Measurements from ENCODE around the gene METTL16. TPM values are rescaled to one million over a fixed set of nuclear protein-coding genes. Genes with fewer than 3 reads are reported as not detected.
"Not testable (repeated sequence)": the region's sequence is repeated elsewhere in the genome, so short reads cannot be mapped to it uniquely, and the experiment has no call there.

The METTL16 gene
- total RNA-seq, 1 donor from 2014 or later: 13.6 TPM

DNA sequence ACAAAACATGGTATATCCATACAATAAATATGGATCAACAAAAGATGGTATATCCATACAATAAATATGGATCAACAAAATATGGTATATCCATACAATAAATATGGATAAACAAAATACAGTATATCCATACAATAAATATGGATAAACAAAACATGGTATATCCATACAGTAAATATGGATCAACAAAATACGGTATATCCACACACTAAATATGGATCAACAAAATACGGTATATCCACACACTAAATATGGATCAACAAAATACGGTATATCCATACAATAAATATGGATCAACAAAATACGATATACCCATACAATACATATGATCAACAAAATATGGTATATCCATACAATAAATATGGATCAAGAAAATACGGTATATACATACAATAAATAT is 8.1 kb downstream of the METTL16 start:
- peaks cover 0 to 8% (median 2%) of the 10 kb centered on the region in 3 donors for H3K36me3 ChIP-seq (ENCODE audit: control insufficient read depth in 3 of 3, insufficient read depth in 3 of 3, low read length in 3 of 3)
- H3K9ac ChIP-seq (ENCODE audit: low read depth in 1 of 3, low read length in 3 of 3): no peak overlapping the region
- peaks cover 0 to 4% (median 0%) of the 10 kb centered on the region in 3 donors for H3K4me1 ChIP-seq (ENCODE audit: control insufficient read depth in 3 of 3, insufficient read depth in 3 of 3, low read length in 3 of 3)
- no peak overlapping the region for H3K27ac ChIP-seq (ENCODE audit: low read depth, low read length)
- no peaks in the 10 kb centered on the region for H3K9me3 ChIP-seq (ENCODE audit: control insufficient read depth in 3 of 3, low read length in 3 of 3)
- no peaks in the 10 kb centered on the region for H3K27me3 ChIP-seq (ENCODE audit: control insufficient read depth in 3 of 3, insufficient read depth in 3 of 3, low read length in 3 of 3)
- no peak overlapping the region for H3K4me3 ChIP-seq (ENCODE audit: low read length in 3 of 3)

- Histone ChIP-seq H3K4me1 (ENCODE audit: control insufficient read depth in 3 of 3, insufficient read depth in 3 of 3, low read length in 3 of 3) (no peaks in the 10 kb centered on the region), H3K9ac (ENCODE audit: low read depth in 1 of 3, low read length in 3 of 3) (no peak overlapping the region), H3K36me3 (ENCODE audit: control insufficient read depth in 3 of 3, insufficient read depth in 3 of 3, low read length in 3 of 3) (peaks cover 0 to 9% (median 4%) of the 10 kb centered on the region in 3 donors), H3K9me3 (ENCODE audit: control insufficient read depth in 3 of 3, low read length in 3 of 3) (no peaks in the 10 kb centered on the region), H3K4me3 (ENCODE audit: low read length in 3 of 3) (no peak overlapping the region), H3K27ac (ENCODE audit: low read depth, low read length) (no peak overlapping the region), H3K27me3 (ENCODE audit: control insufficient read depth in 3 of 3, insufficient read depth in 3 of 3, low read length in 3 of 3) (no peaks in the 10 kb centered on the region)
Observed at GRCh38 chr17:2502871-2503580, 8.7 kb downstream of the METTL16 start.

DNA sequence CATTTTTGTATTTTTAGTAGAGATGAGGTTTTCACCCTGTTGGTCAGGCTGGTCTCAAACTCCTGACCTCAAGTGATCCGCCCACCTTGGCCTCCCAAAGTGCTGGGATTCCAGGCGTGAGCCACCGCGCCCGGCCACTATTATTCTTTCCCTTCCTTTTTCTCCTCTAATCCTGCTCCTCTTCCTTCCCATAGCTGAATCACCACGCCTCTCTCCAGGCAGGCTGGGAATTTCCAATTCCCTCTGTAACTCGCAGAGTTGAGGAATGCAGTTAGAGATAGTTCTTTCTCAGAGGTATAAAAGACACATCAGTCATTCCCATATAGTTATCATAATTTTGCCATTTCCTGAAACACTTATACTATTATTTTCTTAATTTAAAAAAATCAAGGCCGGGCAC is 11.2 kb downstream of the METTL16 start:
- H3K4me1 ChIP-seq (ENCODE audit: control insufficient read depth in 3 of 3, insufficient read depth in 3 of 3, low read length in 3 of 3): no peaks in the 10 kb centered on the region
- H3K27me3 ChIP-seq (ENCODE audit: control insufficient read depth in 3 of 3, insufficient read depth in 3 of 3, low read length in 3 of 3): no peaks in the 10 kb centered on the region
- no peak overlapping the region for H3K27ac ChIP-seq (ENCODE audit: low read depth, low read length)
- H3K36me3 ChIP-seq (ENCODE audit: control insufficient read depth in 3 of 3, insufficient read depth in 3 of 3, low read length in 3 of 3): peaks cover 0 to 13% (median 6%) of the 10 kb centered on the region in 3 donors
- no peak overlapping the region for H3K9ac ChIP-seq (ENCODE audit: low read depth in 1 of 3, low read length in 3 of 3)
- no peak overlapping the region for H3K4me3 ChIP-seq (ENCODE audit: low read length in 3 of 3)
- no peaks in the 10 kb centered on the region for H3K9me3 ChIP-seq (ENCODE audit: control insufficient read depth in 3 of 3, low read length in 3 of 3)

GRCh38 chr17:2489286-2489685 is 22.4 kb downstream of the METTL16 start:
- H3K4me1 ChIP-seq (ENCODE audit: control insufficient read depth in 3 of 3, insufficient read depth in 3 of 3, low read length in 3 of 3): peaks cover 5 to 13% (median 12%) of the 10 kb centered on the region in 3 donors
- H3K27ac ChIP-seq (ENCODE audit: low read depth, low read length); H3K4me3 ChIP-seq (ENCODE audit: low read length in 3 of 3); H3K9me3 ChIP-seq (ENCODE audit: control insufficient read depth in 3 of 3, low read length in 3 of 3); H3K36me3 ChIP-seq (ENCODE audit: control insufficient read depth in 3 of 3, insufficient read depth in 3 of 3, low read length in 3 of 3); H3K9ac ChIP-seq (ENCODE audit: low read depth in 1 of 3, low read length in 3 of 3); H3K27me3 ChIP-seq (ENCODE audit: control insufficient read depth in 3 of 3, insufficient read depth in 3 of 3, low read length in 3 of 3): not testable (repeated sequence)

DNA sequence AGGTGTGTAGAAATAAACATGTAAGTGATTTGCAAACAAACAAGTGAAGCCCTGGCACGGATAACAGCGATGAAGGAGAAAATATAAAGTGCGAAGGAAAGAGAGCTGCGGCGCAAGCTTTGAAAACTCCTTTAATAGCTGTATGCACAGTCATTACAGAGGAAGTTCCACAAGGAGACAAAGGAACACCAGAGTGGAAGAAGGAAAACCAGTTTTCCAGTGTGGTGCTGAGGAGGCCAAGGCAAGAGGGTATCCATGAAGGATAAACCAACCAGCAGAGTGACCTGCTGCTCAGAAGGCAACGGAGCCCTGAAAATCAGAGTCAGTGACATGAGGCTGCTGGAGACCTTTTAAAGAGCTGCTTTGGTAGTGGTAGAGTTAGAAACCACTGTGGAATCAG is 24.4 kb downstream of the METTL16 start:
- Histone ChIP-seq H3K4me3 (ENCODE audit: low read length in 3 of 3) (no peak overlapping the region), H3K36me3 (ENCODE audit: control insufficient read depth in 3 of 3, insufficient read depth in 3 of 3, low read length in 3 of 3) (no peaks in the 10 kb centered on the region), H3K4me1 (ENCODE audit: control insufficient read depth in 3 of 3, insufficient read depth in 3 of 3, low read length in 3 of 3) (peaks cover 5 to 13% (median 12%) of the 10 kb centered on the region in 3 donors), H3K27ac (ENCODE audit: low read depth, low read length) (no peak overlapping the region), H3K27me3 (ENCODE audit: control insufficient read depth in 3 of 3, insufficient read depth in 3 of 3, low read length in 3 of 3) (no peaks in the 10 kb centered on the region), H3K9ac (ENCODE audit: low read depth in 1 of 3, low read length in 3 of 3) (no peak overlapping the region), H3K9me3 (ENCODE audit: control insufficient read depth in 3 of 3, low read length in 3 of 3) (no peaks in the 10 kb centered on the region)

GRCh38 chr17:2486709-2487108 is 25.0 kb downstream of the METTL16 start:
- H3K9me3 ChIP-seq (ENCODE audit: control insufficient read depth in 3 of 3, low read length in 3 of 3); H3K27me3 ChIP-seq (ENCODE audit: control insufficient read depth in 3 of 3, insufficient read depth in 3 of 3, low read length in 3 of 3); H3K4me3 ChIP-seq (ENCODE audit: low read length in 3 of 3); H3K36me3 ChIP-seq (ENCODE audit: control insufficient read depth in 3 of 3, insufficient read depth in 3 of 3, low read length in 3 of 3); H3K9ac ChIP-seq (ENCODE audit: low read depth in 1 of 3, low read length in 3 of 3); H3K27ac ChIP-seq (ENCODE audit: low read depth, low read length): not testable (repeated sequence)
- peaks cover 5 to 13% (median 12%) of the 10 kb centered on the region in 3 donors for H3K4me1 ChIP-seq (ENCODE audit: control insufficient read depth in 3 of 3, insufficient read depth in 3 of 3, low read length in 3 of 3)

GRCh38 chr17:2485970-2486369 is 25.7 kb downstream of the METTL16 start:
- Histone ChIP-seq H3K4me1 (ENCODE audit: control insufficient read depth in 3 of 3, insufficient read depth in 3 of 3, low read length in 3 of 3) (peaks cover 0 to 9% (median 8%) of the 10 kb centered on the region in 3 donors), H3K27me3 (ENCODE audit: control insufficient read depth in 3 of 3, insufficient read depth in 3 of 3, low read length in 3 of 3) (no peaks in the 10 kb centered on the region)

DNA sequence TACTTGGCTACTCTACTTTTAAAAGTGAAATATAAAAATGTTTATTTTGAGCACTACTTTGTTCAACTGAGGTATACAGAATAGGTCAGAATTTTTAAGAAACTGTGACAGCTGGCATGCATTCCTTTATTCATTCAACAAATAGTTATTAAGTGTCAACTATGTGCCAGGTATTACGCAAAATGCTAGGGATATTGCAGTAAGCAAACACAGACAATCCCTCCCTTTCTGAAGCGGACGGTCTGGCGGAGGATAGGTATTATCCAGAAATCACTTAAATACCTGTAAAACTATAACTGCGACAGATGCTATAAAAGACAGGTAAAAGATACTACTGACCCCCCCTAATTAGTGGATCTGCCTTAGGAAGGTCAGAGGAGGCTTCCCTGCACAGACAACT is 26.1 kb downstream of the METTL16 start:
- Histone ChIP-seq H3K9me3 (ENCODE audit: control insufficient read depth in 3 of 3, low read length in 3 of 3) (no peaks in the 10 kb centered on the region), H3K27me3 (ENCODE audit: control insufficient read depth in 3 of 3, insufficient read depth in 3 of 3, low read length in 3 of 3) (no peaks in the 10 kb centered on the region), H3K27ac (ENCODE audit: low read depth, low read length) (peak overlapping the region; percentile 17), H3K36me3 (ENCODE audit: control insufficient read depth in 3 of 3, insufficient read depth in 3 of 3, low read length in 3 of 3) (no peaks in the 10 kb centered on the region), H3K4me1 (ENCODE audit: control insufficient read depth in 3 of 3, insufficient read depth in 3 of 3, low read length in 3 of 3) (peaks cover 0 to 9% (median 5%) of the 10 kb centered on the region in 3 donors), H3K4me3 (ENCODE audit: low read length in 3 of 3) (peak overlapping the region in 2 of 3 donors; percentile 49 to 50), H3K9ac (ENCODE audit: low read depth in 1 of 3, low read length in 3 of 3) (peak overlapping the region in 2 of 3 donors; percentile 27 to 57)

More at GRCh38 chr17:2485970-2486369, 25.7 kb downstream of the METTL16 start:
- Histone ChIP-seq H3K9ac (ENCODE audit: low read depth in 1 of 3, low read length in 3 of 3) (peak overlapping the region in 2 of 3 donors; percentile 27 to 57), H3K36me3 (ENCODE audit: control insufficient read depth in 3 of 3, insufficient read depth in 3 of 3, low read length in 3 of 3) (no peaks in the 10 kb centered on the region), H3K27ac (ENCODE audit: low read depth, low read length) (peak overlapping the region; percentile 17), H3K9me3 (ENCODE audit: control insufficient read depth in 3 of 3, low read length in 3 of 3) (no peaks in the 10 kb centered on the region), H3K4me3 (ENCODE audit: low read length in 3 of 3) (peak overlapping the region in 2 of 3 donors; percentile 49 to 50)

- Histone ChIP-seq H3K9me3 (ENCODE audit: control insufficient read depth in 3 of 3, low read length in 3 of 3) (no peaks in the 10 kb centered on the region), H3K36me3 (ENCODE audit: control insufficient read depth in 3 of 3, insufficient read depth in 3 of 3, low read length in 3 of 3) (no peaks in the 10 kb centered on the region), H3K27ac (ENCODE audit: low read depth, low read length) (no peak overlapping the region)
Observed at GRCh38 chr17:2484876-2485275, 26.8 kb downstream of the METTL16 start.

GRCh38 chr17:2483084-2483483 is 28.6 kb downstream of the METTL16 start:
- Histone ChIP-seq H3K27ac (ENCODE audit: low read depth, low read length) (no peak overlapping the region), H3K27me3 (ENCODE audit: control insufficient read depth in 3 of 3, insufficient read depth in 3 of 3, low read length in 3 of 3) (no peaks in the 10 kb centered on the region), H3K4me3 (ENCODE audit: low read length in 3 of 3) (no peak overlapping the region), H3K4me1 (ENCODE audit: control insufficient read depth in 3 of 3, insufficient read depth in 3 of 3, low read length in 3 of 3) (peaks cover 0 to 9% (median 5%) of the 10 kb centered on the region in 3 donors), H3K9me3 (ENCODE audit: control insufficient read depth in 3 of 3, low read length in 3 of 3) (no peaks in the 10 kb centered on the region), H3K36me3 (ENCODE audit: control insufficient read depth in 3 of 3, insufficient read depth in 3 of 3, low read length in 3 of 3) (peaks cover 0 to 4% (median under 1%) of the 10 kb centered on the region in 3 donors), H3K9ac (ENCODE audit: low read depth in 1 of 3, low read length in 3 of 3) (no peak overlapping the region)

More at GRCh38 chr17:2484876-2485275, 26.8 kb downstream of the METTL16 start:
- Histone ChIP-seq H3K9ac (ENCODE audit: low read depth in 1 of 3, low read length in 3 of 3) (no peak overlapping the region), H3K27me3 (ENCODE audit: control insufficient read depth in 3 of 3, insufficient read depth in 3 of 3, low read length in 3 of 3) (no peaks in the 10 kb centered on the region), H3K4me1 (ENCODE audit: control insufficient read depth in 3 of 3, insufficient read depth in 3 of 3, low read length in 3 of 3) (peaks cover 0 to 9% (median 5%) of the 10 kb centered on the region in 3 donors), H3K4me3 (ENCODE audit: low read length in 3 of 3) (no peak overlapping the region)
